Measurements from ENCODE around the gene AFAP1. TPM values are rescaled to one million over a fixed set of nuclear protein-coding genes. Genes with fewer than 3 reads are reported as not detected.

Gene AFAP1
- total RNA-seq, 1 donor from 2014 or later, result 31.9 TPM

DNA sequence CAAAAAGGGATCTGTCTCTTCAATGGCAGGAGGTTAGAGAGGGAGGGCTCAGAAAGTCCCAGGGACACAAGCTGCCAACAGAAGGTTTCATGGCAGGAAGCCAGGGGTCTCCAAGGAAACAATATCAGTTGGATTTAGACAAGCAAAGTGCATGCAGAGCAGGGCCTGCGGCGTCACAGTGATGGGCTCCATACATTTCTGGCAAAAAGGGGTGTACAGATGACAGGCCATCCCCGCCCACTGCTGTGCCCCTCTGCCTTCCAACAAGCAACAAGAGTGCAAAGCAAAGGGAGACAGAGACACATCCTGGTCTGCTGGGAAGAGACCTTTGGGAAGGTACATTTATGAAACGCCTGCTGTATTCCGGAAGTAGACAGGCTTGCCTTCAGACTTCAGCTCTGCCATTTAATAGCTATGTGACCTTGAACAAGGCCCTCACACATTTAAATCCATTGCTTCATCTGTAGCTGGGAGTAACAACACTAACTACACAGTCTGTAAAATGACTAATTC is 121.2 kb downstream of the AFAP1 start:
- H3K27me3 Mint-ChIP-seq, result no peaks in the 10 kb centered on the region
- no peak overlapping the region for H3K27ac Mint-ChIP-seq
- H3K4me1 Mint-ChIP-seq (ENCODE audit: low read depth), result peaks cover 9% of the 10 kb centered on the region
- DNase-seq (ENCODE audit: low spot score, unreplicated experiment), result no peak
- peaks cover 22% of the 10 kb centered on the region for H3K36me3 Mint-ChIP-seq (ENCODE audit: insufficient read depth)
- H3K4me3 Mint-ChIP-seq (ENCODE audit: low read depth), result no peak overlapping the region
- H3K9me3 Mint-ChIP-seq (ENCODE audit: low read depth), result no peaks in the 10 kb centered on the region
- TF ChIP-seq, protein P1, sequence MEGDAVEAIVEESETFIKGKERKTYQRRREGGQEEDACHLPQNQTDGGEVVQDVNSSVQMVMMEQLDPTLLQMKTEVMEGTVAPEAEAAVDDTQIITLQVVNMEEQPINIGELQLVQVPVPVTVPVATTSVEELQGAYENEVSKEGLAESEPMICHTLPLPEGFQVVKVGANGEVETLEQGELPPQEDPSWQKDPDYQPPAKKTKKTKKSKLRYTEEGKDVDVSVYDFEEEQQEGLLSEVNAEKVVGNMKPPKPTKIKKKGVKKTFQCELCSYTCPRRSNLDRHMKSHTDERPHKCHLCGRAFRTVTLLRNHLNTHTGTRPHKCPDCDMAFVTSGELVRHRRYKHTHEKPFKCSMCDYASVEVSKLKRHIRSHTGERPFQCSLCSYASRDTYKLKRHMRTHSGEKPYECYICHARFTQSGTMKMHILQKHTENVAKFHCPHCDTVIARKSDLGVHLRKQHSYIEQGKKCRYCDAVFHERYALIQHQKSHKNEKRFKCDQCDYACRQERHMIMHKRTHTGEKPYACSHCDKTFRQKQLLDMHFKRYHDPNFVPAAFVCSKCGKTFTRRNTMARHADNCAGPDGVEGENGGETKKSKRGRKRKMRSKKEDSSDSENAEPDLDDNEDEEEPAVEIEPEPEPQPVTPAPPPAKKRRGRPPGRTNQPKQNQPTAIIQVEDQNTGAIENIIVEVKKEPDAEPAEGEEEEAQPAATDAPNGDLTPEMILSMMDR (IDR thresholded peaks at IDR 0.05; ENCODE audit: unreplicated experiment), result no peak

DNA sequence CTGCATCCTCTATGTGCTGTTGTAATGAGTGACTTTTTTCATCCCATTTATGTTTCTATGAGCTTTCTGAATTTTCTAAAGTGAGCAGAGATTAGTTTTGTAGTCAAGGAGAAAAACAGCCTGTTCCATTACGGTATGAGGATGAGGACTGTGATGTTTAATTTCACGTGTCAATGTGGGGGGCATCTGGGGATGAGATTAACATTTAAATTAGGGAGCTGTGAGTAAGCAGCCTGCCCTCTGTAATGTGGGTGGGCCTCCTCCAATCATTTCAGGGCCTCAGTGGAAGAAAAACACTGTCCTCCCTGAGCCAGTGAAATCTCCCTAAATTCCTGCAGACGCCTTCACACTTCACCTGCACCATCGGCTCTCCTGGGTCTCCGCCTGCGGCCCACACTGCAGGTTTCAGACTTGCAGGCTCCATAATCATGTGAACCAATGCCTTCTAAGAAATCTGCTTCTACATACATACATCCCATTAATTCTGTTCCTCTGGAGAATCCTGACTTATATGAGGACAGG is 121.7 kb downstream of the AFAP1 start:
- Mint-ChIP-seq H3K4me1 (ENCODE audit: low read depth) (peaks cover 6% of the 10 kb centered on the region), H3K27ac (no peak overlapping the region), H3K27me3 (no peaks in the 10 kb centered on the region), H3K9me3 (ENCODE audit: low read depth) (no peaks in the 10 kb centered on the region), H3K36me3 (ENCODE audit: insufficient read depth) (peaks cover 24% of the 10 kb centered on the region), H3K4me3 (ENCODE audit: low read depth) (no peak overlapping the region)
- TF ChIP-seq, protein P1 (IDR thresholded peaks at IDR 0.05; ENCODE audit: unreplicated experiment), result no peak
- no peak for DNase-seq (ENCODE audit: low spot score, unreplicated experiment)

DNA sequence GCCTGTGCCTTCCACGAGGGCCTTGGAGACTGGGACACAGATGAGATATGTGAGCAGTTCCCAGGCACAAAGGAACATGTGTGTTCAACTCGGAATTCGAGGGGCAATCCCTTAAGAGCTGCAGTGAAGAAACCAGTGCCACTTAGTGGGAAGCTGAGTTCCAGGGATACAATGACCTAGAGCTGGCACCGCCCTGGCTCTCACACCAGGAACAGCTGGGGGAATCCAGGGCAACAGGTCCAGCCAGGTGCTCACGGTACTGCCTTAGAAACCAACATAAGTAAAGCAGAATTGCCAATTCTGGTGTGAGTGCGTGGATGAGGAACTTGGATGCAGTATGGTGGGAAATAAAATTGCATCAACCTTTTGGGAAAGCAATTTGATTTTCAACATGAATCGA is 122.9 kb downstream of the AFAP1 start:
- Mint-ChIP-seq H3K4me3 (ENCODE audit: low read depth) (no peak overlapping the region), H3K27ac (no peak overlapping the region), H3K4me1 (ENCODE audit: low read depth) (peaks cover 12% of the 10 kb centered on the region), H3K36me3 (ENCODE audit: insufficient read depth) (peaks cover 25% of the 10 kb centered on the region), H3K9me3 (ENCODE audit: low read depth) (no peaks in the 10 kb centered on the region), H3K27me3 (no peaks in the 10 kb centered on the region)
- TF ChIP-seq, protein P1 (IDR thresholded peaks at IDR 0.05; ENCODE audit: unreplicated experiment), result no peak
- DNase-seq (ENCODE audit: low spot score, unreplicated experiment), result no peak

DNA sequence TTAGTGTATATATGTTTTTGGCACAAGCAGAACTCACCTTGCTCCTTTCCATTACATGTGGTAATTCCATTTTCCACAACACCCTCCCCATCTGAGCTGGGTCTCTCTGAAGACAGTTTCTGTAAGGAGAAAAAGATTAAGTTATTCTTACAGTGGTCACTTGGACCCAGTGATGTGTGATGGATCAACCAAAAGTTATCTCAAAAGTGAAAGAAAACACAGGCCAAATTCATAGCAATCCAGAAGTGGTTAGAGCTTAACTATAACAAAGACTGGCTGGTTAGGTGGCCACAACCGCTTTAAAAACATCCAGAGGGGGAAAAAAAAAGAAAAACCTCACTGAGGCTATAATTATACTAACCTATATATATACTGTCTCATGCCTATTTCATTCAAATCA is 123.7 kb downstream of the AFAP1 start:
- Mint-ChIP-seq H3K27ac (peak overlapping the region; percentile 8), H3K36me3 (ENCODE audit: insufficient read depth) (peaks cover 25% of the 10 kb centered on the region)

DNA sequence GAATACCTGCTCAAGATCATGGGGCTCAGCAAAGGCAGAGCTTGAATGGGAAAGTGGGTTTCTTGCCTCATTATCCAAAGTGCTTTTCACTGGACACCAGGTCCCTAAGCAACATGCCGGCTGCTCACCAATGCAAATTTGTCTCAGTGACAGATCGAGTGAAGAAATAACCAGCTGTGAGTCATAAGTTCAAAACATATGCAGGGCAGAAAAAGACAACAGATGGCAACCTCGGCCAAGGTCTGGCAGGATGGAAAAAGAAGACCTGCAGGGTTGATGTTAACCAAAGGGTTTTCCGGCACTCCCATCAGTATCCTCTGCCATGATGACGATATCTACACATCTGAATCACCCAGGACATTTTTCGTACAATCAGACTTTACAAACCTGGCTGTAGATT is 124.1 kb downstream of the AFAP1 start:
- TF ChIP-seq, protein P1 (IDR thresholded peaks at IDR 0.05; ENCODE audit: unreplicated experiment), result no peak
- Mint-ChIP-seq H3K27me3 (no peaks in the 10 kb centered on the region), H3K9me3 (ENCODE audit: low read depth) (no peaks in the 10 kb centered on the region), H3K27ac (no peak overlapping the region), H3K4me1 (ENCODE audit: low read depth) (peaks cover 19% of the 10 kb centered on the region), H3K4me3 (ENCODE audit: low read depth) (no peak overlapping the region), H3K36me3 (ENCODE audit: insufficient read depth) (peaks cover 25% of the 10 kb centered on the region)
- DNase-seq (ENCODE audit: low spot score, unreplicated experiment), result no peak

More for the DNA sequence above, 123.7 kb downstream of the AFAP1 start:
- DNase-seq (ENCODE audit: low spot score, unreplicated experiment), result no peak
- TF ChIP-seq, protein P1 (IDR thresholded peaks at IDR 0.05; ENCODE audit: unreplicated experiment), result no peak
- Mint-ChIP-seq H3K4me1 (ENCODE audit: low read depth) (peaks cover 15% of the 10 kb centered on the region), H3K9me3 (ENCODE audit: low read depth) (no peaks in the 10 kb centered on the region), H3K27me3 (no peaks in the 10 kb centered on the region), H3K4me3 (ENCODE audit: low read depth) (no peak overlapping the region)
